Measurements from ENCODE around the gene RMND5A.

RMND5A gene

GRCh38 chr2:86818114-86818801, 98.2 kb downstream of the RMND5A start:
- 90% methylated on average over 2 of the region's 4 CpGs; no CpG with 5 or more reads in 1 of the 2 experiments for WGBS, 2 experiments (ENCODE audit: insufficient coverage in 2 of 2)

GRCh38 chr2:86818957-86819356, 98.9 kb downstream of the RMND5A start:
- H3K9me3 ChIP-seq (ENCODE audit: control insufficient read depth, low read length): peaks cover 4% of the 10 kb centered on the region
- no peak overlapping the region for H3K27ac ChIP-seq (ENCODE audit: low read depth, low read length, severe bottlenecking)
- no CpG with 5 or more reads among the region's 2 CpGs for WGBS, 2 experiments (ENCODE audit: insufficient coverage in 2 of 2)
- no peaks in the 10 kb centered on the region for H3K36me3 ChIP-seq (ENCODE audit: control insufficient read depth, insufficient read depth, low read length)
- no peaks in the 10 kb centered on the region for H3K4me1 ChIP-seq (ENCODE audit: control insufficient read depth, insufficient read depth, low read length, poor library complexity, severe bottlenecking)
- no peak overlapping the region for H3K4me3 ChIP-seq (ENCODE audit: extremely low read depth, insufficient read depth, low read length, poor library complexity, severe bottlenecking)

More at GRCh38 chr2:86818114-86818801, 98.2 kb downstream of the RMND5A start:
- H3K4me1 ChIP-seq (ENCODE audit: control insufficient read depth, insufficient read depth, low read length, poor library complexity, severe bottlenecking): no peaks in the 10 kb centered on the region
- H3K4me3 ChIP-seq (ENCODE audit: extremely low read depth, insufficient read depth, low read length, poor library complexity, severe bottlenecking): no peak overlapping the region
- H3K9me3 ChIP-seq (ENCODE audit: control insufficient read depth, low read length): peaks cover 4% of the 10 kb centered on the region
- H3K36me3 ChIP-seq (ENCODE audit: control insufficient read depth, insufficient read depth, low read length): no peaks in the 10 kb centered on the region
- no peak overlapping the region for H3K27ac ChIP-seq (ENCODE audit: low read depth, low read length, severe bottlenecking)

- H3K4me3 ChIP-seq (ENCODE audit: extremely low read depth, insufficient read depth, low read length, poor library complexity, severe bottlenecking): no peak overlapping the region
- H3K4me1 ChIP-seq (ENCODE audit: control insufficient read depth, insufficient read depth, low read length, poor library complexity, severe bottlenecking): no peaks in the 10 kb centered on the region
- H3K9me3 ChIP-seq (ENCODE audit: control insufficient read depth, low read length): peaks cover 4% of the 10 kb centered on the region
- H3K36me3 ChIP-seq (ENCODE audit: control insufficient read depth, insufficient read depth, low read length): no peaks in the 10 kb centered on the region
- no peak overlapping the region for H3K27ac ChIP-seq (ENCODE audit: low read depth, low read length, severe bottlenecking)
- WGBS, 2 experiments (ENCODE audit: insufficient coverage in 2 of 2): 86 to 95% methylated on average over 11 to 12 of the region's 13 CpGs
These were observed 101.2 kb downstream of the RMND5A start for GRCh38 chr2:86821306-86821705.

- WGBS, 2 experiments (ENCODE audit: insufficient coverage in 2 of 2): 87 to 90% methylated on average over 6 of the region's 6 CpGs
- Histone ChIP-seq H3K36me3 (ENCODE audit: control insufficient read depth, insufficient read depth, low read length) (no peaks in the 10 kb centered on the region), H3K27ac (ENCODE audit: low read depth, low read length, severe bottlenecking) (no peak overlapping the region), H3K4me1 (ENCODE audit: control insufficient read depth, insufficient read depth, low read length, poor library complexity, severe bottlenecking) (no peaks in the 10 kb centered on the region), H3K9me3 (ENCODE audit: control insufficient read depth, low read length) (peaks cover 4% of the 10 kb centered on the region), H3K4me3 (ENCODE audit: extremely low read depth, insufficient read depth, low read length, poor library complexity, severe bottlenecking) (no peak overlapping the region)
These were observed 101.8 kb downstream of the RMND5A start for GRCh38 chr2:86821842-86822241.

- H3K36me3 ChIP-seq (ENCODE audit: control insufficient read depth, insufficient read depth, low read length): no peaks in the 10 kb centered on the region
- H3K4me1 ChIP-seq (ENCODE audit: control insufficient read depth, insufficient read depth, low read length, poor library complexity, severe bottlenecking): no peaks in the 10 kb centered on the region
- WGBS, 2 experiments (ENCODE audit: insufficient coverage in 2 of 2): 44 to 100% methylated on average over 2 to 3 of the region's 3 CpGs
- H3K4me3 ChIP-seq (ENCODE audit: extremely low read depth, insufficient read depth, low read length, poor library complexity, severe bottlenecking): no peak overlapping the region
- no peak overlapping the region for H3K27ac ChIP-seq (ENCODE audit: low read depth, low read length, severe bottlenecking)
- H3K9me3 ChIP-seq (ENCODE audit: control insufficient read depth, low read length): peaks cover 4% of the 10 kb centered on the region
These were observed 102.7 kb downstream of the RMND5A start for GRCh38 chr2:86822668-86823345.

GRCh38 chr2:86825036-86825692, 105.1 kb downstream of the RMND5A start:
- Histone ChIP-seq H3K27ac (ENCODE audit: low read depth, low read length, severe bottlenecking) (no peak overlapping the region), H3K4me1 (ENCODE audit: control insufficient read depth, insufficient read depth, low read length, poor library complexity, severe bottlenecking) (no peaks in the 10 kb centered on the region), H3K36me3 (ENCODE audit: control insufficient read depth, insufficient read depth, low read length) (no peaks in the 10 kb centered on the region), H3K4me3 (ENCODE audit: extremely low read depth, insufficient read depth, low read length, poor library complexity, severe bottlenecking) (no peak overlapping the region), H3K9me3 (ENCODE audit: control insufficient read depth, low read length) (peaks cover 4% of the 10 kb centered on the region)
- WGBS, 2 experiments (ENCODE audit: insufficient coverage in 2 of 2): 92 to 93% methylated on average over 5 to 7 of the region's 11 CpGs

- H3K36me3 ChIP-seq (ENCODE audit: control insufficient read depth, insufficient read depth, low read length): no peaks in the 10 kb centered on the region
- peaks cover 4% of the 10 kb centered on the region for H3K9me3 ChIP-seq (ENCODE audit: control insufficient read depth, low read length)
- no peak overlapping the region for H3K4me3 ChIP-seq (ENCODE audit: extremely low read depth, insufficient read depth, low read length, poor library complexity, severe bottlenecking)
- H3K4me1 ChIP-seq (ENCODE audit: control insufficient read depth, insufficient read depth, low read length, poor library complexity, severe bottlenecking): no peaks in the 10 kb centered on the region
- H3K27ac ChIP-seq (ENCODE audit: low read depth, low read length, severe bottlenecking): no peak overlapping the region
- WGBS, 2 experiments (ENCODE audit: insufficient coverage in 2 of 2): 85% methylated on average over 11 to 12 of the region's 16 CpGs
These were observed 105.7 kb downstream of the RMND5A start for GRCh38 chr2:86825693-86826381.

- Histone ChIP-seq H3K9me3 (ENCODE audit: control insufficient read depth, low read length) (peaks cover under 1% of the 10 kb centered on the region), H3K4me3 (ENCODE audit: extremely low read depth, insufficient read depth, low read length, poor library complexity, severe bottlenecking) (no peak overlapping the region), H3K27ac (ENCODE audit: low read depth, low read length, severe bottlenecking) (no peak overlapping the region), H3K4me1 (ENCODE audit: control insufficient read depth, insufficient read depth, low read length, poor library complexity, severe bottlenecking) (no peaks in the 10 kb centered on the region), H3K36me3 (ENCODE audit: control insufficient read depth, insufficient read depth, low read length) (no peaks in the 10 kb centered on the region)
- WGBS, 2 experiments (ENCODE audit: insufficient coverage in 2 of 2): 90 to 96% methylated on average over 4 of the region's 4 CpGs
These were observed 106.9 kb downstream of the RMND5A start for GRCh38 chr2:86826951-86827350.

Data from mesodermal cell (in vitro differentiated cells).